ENCODE results near the gene GPR62.
A peak's percentile ranks its signal among the peaks of the same experiment; 100 is the strongest.

Gene GPR62

GRCh38 chr3:51937611-51938450, 17.4 kb upstream of the GPR62 start:
- Histone ChIP-seq H4K91ac (ENCODE audit: low read depth, low read length) (no peak overlapping the region), H2BK120ac (ENCODE audit: insufficient read depth, low read length, poor library complexity) (no peak overlapping the region), H3K27ac (ENCODE audit: low read depth, low read length) (no peak overlapping the region), H3K27me3 (ENCODE audit: insufficient read depth, low read length) (no peaks in the 10 kb centered on the region), H4K12ac (ENCODE audit: low read depth, low read length) (no peak overlapping the region), H2BK12ac (ENCODE audit: low read length) (no peak overlapping the region), H3K9ac (ENCODE audit: low read length) (no peak overlapping the region), H2AFZ (ENCODE audit: insufficient read depth, low read length, poor library complexity) (no peak overlapping the region), H3K79me2 (ENCODE audit: control insufficient read depth, insufficient read depth, low read length, poor library complexity) (peaks cover 4% of the 10 kb centered on the region), H3K4me2 (ENCODE audit: low read length) (no peak overlapping the region), H3K79me1 (ENCODE audit: low read length) (peaks cover 5% of the 10 kb centered on the region), H3K18ac (ENCODE audit: low read length) (no peak overlapping the region), H3K4ac (ENCODE audit: low read depth, low read length) (no peak overlapping the region), H2AK5ac (ENCODE audit: low read length) (no peak overlapping the region), H3K23ac (ENCODE audit: low read length) (no peak overlapping the region), H2BK5ac (ENCODE audit: low read depth, low read length, poor library complexity) (no peak overlapping the region), H4K8ac (ENCODE audit: low read depth, low read length) (no peak overlapping the region), H3K14ac (ENCODE audit: low read length) (no peak overlapping the region), H3K9me3 (ENCODE audit: insufficient read depth, low read depth, low read length) (no peaks in the 10 kb centered on the region), H3K36me3 (ENCODE audit: control insufficient read depth in 1 of 2, insufficient read depth in 2 of 2, low read length in 2 of 2) (peaks cover 48% of the 10 kb centered on the region in 2 experiments), H3K4me3 (ENCODE audit: low read depth, low read length) (no peak overlapping the region), H3K4me1 (ENCODE audit: control insufficient read depth in 1 of 2, insufficient read depth in 2 of 2, low read length in 2 of 2) (peaks cover 12% of the 10 kb centered on the region in 2 experiments)
- no peak for DNase-seq
- no CpG with 5 or more reads among the region's 13 CpGs for WGBS (ENCODE audit: extremely low coverage, insufficient coverage, insufficient read length)

- Histone ChIP-seq H2BK12ac (ENCODE audit: low read length) (no peak overlapping the region), H3K4ac (ENCODE audit: low read depth, low read length) (no peak overlapping the region), H3K27me3 (ENCODE audit: insufficient read depth, low read length) (no peaks in the 10 kb centered on the region), H3K4me1 (ENCODE audit: control insufficient read depth in 1 of 2, insufficient read depth in 2 of 2, low read length in 2 of 2) (peaks cover 12 to 14% of the 10 kb centered on the region in 2 experiments), H3K27ac (ENCODE audit: low read depth, low read length) (no peak overlapping the region), H4K91ac (ENCODE audit: low read depth, low read length) (no peak overlapping the region), H2BK120ac (ENCODE audit: insufficient read depth, low read length, poor library complexity) (no peak overlapping the region), H3K4me3 (ENCODE audit: low read depth, low read length) (no peak overlapping the region), H3K9ac (ENCODE audit: low read length) (no peak overlapping the region), H3K14ac (ENCODE audit: low read length) (no peak overlapping the region), H4K8ac (ENCODE audit: low read depth, low read length) (no peak overlapping the region), H3K23ac (ENCODE audit: low read length) (no peak overlapping the region), H3K4me2 (ENCODE audit: low read length) (no peak overlapping the region), H3K36me3 (ENCODE audit: control insufficient read depth in 1 of 2, insufficient read depth in 2 of 2, low read length in 2 of 2) (peaks cover 39 to 40% of the 10 kb centered on the region in 2 experiments), H3K9me3 (ENCODE audit: insufficient read depth, low read depth, low read length) (no peaks in the 10 kb centered on the region), H3K79me2 (ENCODE audit: control insufficient read depth, insufficient read depth, low read length, poor library complexity) (peaks cover 4% of the 10 kb centered on the region), H4K12ac (ENCODE audit: low read depth, low read length) (no peak overlapping the region), H2BK5ac (ENCODE audit: low read depth, low read length, poor library complexity) (no peak overlapping the region), H2AK5ac (ENCODE audit: low read length) (no peak overlapping the region), H3K18ac (ENCODE audit: low read length) (no peak overlapping the region), H2AFZ (ENCODE audit: insufficient read depth, low read length, poor library complexity) (no peak overlapping the region), H3K79me1 (ENCODE audit: low read length) (peaks cover 5% of the 10 kb centered on the region)
- WGBS (ENCODE audit: extremely low coverage, insufficient coverage, insufficient read length), result no CpG with 5 or more reads among the region's 9 CpGs
- DNase-seq, result no peak
These were observed 16.3 kb upstream of the GPR62 start for GRCh38 chr3:51938780-51939425.

GRCh38 chr3:51940648-51941462, 14.3 kb upstream of the GPR62 start:
- no peak overlapping the region for H3K14ac ChIP-seq (ENCODE audit: low read length)
- no peak overlapping the region for H3K27ac ChIP-seq (ENCODE audit: low read depth, low read length)
- no peak overlapping the region for H2BK12ac ChIP-seq (ENCODE audit: low read length)
- H3K79me1 ChIP-seq (ENCODE audit: low read length), result peaks cover 5% of the 10 kb centered on the region
- H3K9me3 ChIP-seq (ENCODE audit: insufficient read depth, low read depth, low read length), result no peaks in the 10 kb centered on the region
- peak in 1 of 2 donors; percentile 4 for DNase-seq
- H3K23ac ChIP-seq (ENCODE audit: low read length), result peak overlapping the region; percentile 14
- no peak overlapping the region for H4K12ac ChIP-seq (ENCODE audit: low read depth, low read length)
- H3K27me3 ChIP-seq (ENCODE audit: insufficient read depth, low read length), result no peaks in the 10 kb centered on the region
- H3K9ac ChIP-seq (ENCODE audit: low read length), result peak overlapping the region; percentile 80
- peak overlapping the region; percentile 4 for H4K8ac ChIP-seq (ENCODE audit: low read depth, low read length)
- peaks cover 12 to 14% of the 10 kb centered on the region in 2 experiments for H3K4me1 ChIP-seq (ENCODE audit: control insufficient read depth in 1 of 2, insufficient read depth in 2 of 2, low read length in 2 of 2)
- H2BK120ac ChIP-seq (ENCODE audit: insufficient read depth, low read length, poor library complexity), result no peak overlapping the region
- no CpG with 5 or more reads among the region's 13 CpGs for WGBS (ENCODE audit: extremely low coverage, insufficient coverage, insufficient read length)
- no peak overlapping the region for H2BK5ac ChIP-seq (ENCODE audit: low read depth, low read length, poor library complexity)
- peaks cover 4% of the 10 kb centered on the region for H3K79me2 ChIP-seq (ENCODE audit: control insufficient read depth, insufficient read depth, low read length, poor library complexity)
- peak overlapping the region; percentile 96 for H3K4me2 ChIP-seq (ENCODE audit: low read length)
- peaks cover 22 to 24% of the 10 kb centered on the region in 2 experiments for H3K36me3 ChIP-seq (ENCODE audit: control insufficient read depth in 1 of 2, insufficient read depth in 2 of 2, low read length in 2 of 2)
- peak overlapping the region; percentile 83 for H3K4me3 ChIP-seq (ENCODE audit: low read depth, low read length)
- H2AK5ac ChIP-seq (ENCODE audit: low read length), result no peak overlapping the region
- no peak overlapping the region for H3K4ac ChIP-seq (ENCODE audit: low read depth, low read length)
- no peak overlapping the region for H4K91ac ChIP-seq (ENCODE audit: low read depth, low read length)
- H3K18ac ChIP-seq (ENCODE audit: low read length), result no peak overlapping the region
- H2AFZ ChIP-seq (ENCODE audit: insufficient read depth, low read length, poor library complexity), result peak overlapping the region; percentile 61

- Histone ChIP-seq H3K4me3 (ENCODE audit: low read depth, low read length) (peak overlapping the region; percentile 83), H3K79me2 (ENCODE audit: control insufficient read depth, insufficient read depth, low read length, poor library complexity) (peaks cover 4% of the 10 kb centered on the region), H2AFZ (ENCODE audit: insufficient read depth, low read length, poor library complexity) (peak overlapping the region; percentile 61), H3K23ac (ENCODE audit: low read length) (no peak overlapping the region), H3K14ac (ENCODE audit: low read length) (no peak overlapping the region), H3K9me3 (ENCODE audit: insufficient read depth, low read depth, low read length) (no peaks in the 10 kb centered on the region), H4K8ac (ENCODE audit: low read depth, low read length) (peak overlapping the region; percentile 56), H3K27ac (ENCODE audit: low read depth, low read length) (no peak overlapping the region), H2AK5ac (ENCODE audit: low read length) (no peak overlapping the region), H3K4me1 (ENCODE audit: control insufficient read depth in 1 of 2, insufficient read depth in 2 of 2, low read length in 2 of 2) (peaks cover 12 to 14% of the 10 kb centered on the region in 2 experiments), H2BK12ac (ENCODE audit: low read length) (no peak overlapping the region), H3K79me1 (ENCODE audit: low read length) (peaks cover 5% of the 10 kb centered on the region), H3K18ac (ENCODE audit: low read length) (no peak overlapping the region), H2BK5ac (ENCODE audit: low read depth, low read length, poor library complexity) (no peak overlapping the region), H3K4ac (ENCODE audit: low read depth, low read length) (no peak overlapping the region), H3K4me2 (ENCODE audit: low read length) (peak overlapping the region; percentile 96), H3K27me3 (ENCODE audit: insufficient read depth, low read length) (no peaks in the 10 kb centered on the region), H4K12ac (ENCODE audit: low read depth, low read length) (no peak overlapping the region), H3K9ac (ENCODE audit: low read length) (peak overlapping the region; percentile 80), H3K36me3 (ENCODE audit: control insufficient read depth in 1 of 2, insufficient read depth in 2 of 2, low read length in 2 of 2) (peaks cover 17 to 18% of the 10 kb centered on the region in 2 experiments), H2BK120ac (ENCODE audit: insufficient read depth, low read length, poor library complexity) (no peak overlapping the region), H4K91ac (ENCODE audit: low read depth, low read length) (no peak overlapping the region)
- WGBS (ENCODE audit: extremely low coverage, insufficient coverage, insufficient read length), result no CpG with 5 or more reads among the region's 20 CpGs
- DNase-seq, result no peak
These were observed 13.8 kb upstream of the GPR62 start for GRCh38 chr3:51941463-51941797.
